ENCODE results near the gene OCA2. TPM values are rescaled to one million over a fixed set of nuclear protein-coding genes. Genes with fewer than 3 reads are reported as not detected.
"Not testable (repeated sequence)": the region's sequence is repeated elsewhere in the genome, so short reads cannot be mapped to it uniquely, and the experiment has no call there.

Gene OCA2
- total RNA-seq, 2 experiments from 2014 or later: not detected

GRCh38 chr15:27961801-27962200 is 137.3 kb downstream of the OCA2 start:
- CTCF ChIA-PET: no interaction called here
- no peak overlapping the region for H3K27ac Mint-ChIP-seq
- ATAC-seq (no peak), DNase-seq (no peak)
- no peaks in the 10 kb centered on the region for H3K27me3 Mint-ChIP-seq
- H3K4me3 Mint-ChIP-seq: no peak overlapping the region
- H3K9me3 Mint-ChIP-seq (ENCODE audit: low read depth): peaks cover 9% of the 10 kb centered on the region
- H3K36me3 Mint-ChIP-seq: no peaks in the 10 kb centered on the region
- no peaks in the 10 kb centered on the region for H3K4me1 Mint-ChIP-seq

- no peak for DNase-seq
- Mint-ChIP-seq H3K4me3 (no peak overlapping the region), H3K27ac (no peak overlapping the region), H3K4me1 (no peaks in the 10 kb centered on the region), H3K27me3 (no peaks in the 10 kb centered on the region), H3K36me3 (no peaks in the 10 kb centered on the region), H3K9me3 (ENCODE audit: low read depth) (peaks cover 5% of the 10 kb centered on the region)
- no peak for ATAC-seq
- CTCF ChIA-PET: no interaction called here
Observed at GRCh38 chr15:27958911-27959578, 140.1 kb downstream of the OCA2 start.

- CTCF ChIA-PET: no interaction called here
- no peaks in the 10 kb centered on the region for H3K36me3 Mint-ChIP-seq
- no peak overlapping the region for H3K27ac Mint-ChIP-seq
- no peaks in the 10 kb centered on the region for H3K4me1 Mint-ChIP-seq
- ATAC-seq (no peak), DNase-seq (no peak)
- no peak overlapping the region for H3K4me3 Mint-ChIP-seq
- no peaks in the 10 kb centered on the region for H3K27me3 Mint-ChIP-seq
- peaks cover 7% of the 10 kb centered on the region for H3K9me3 Mint-ChIP-seq (ENCODE audit: low read depth)
Observed at GRCh38 chr15:27956285-27956684, 142.8 kb downstream of the OCA2 start.

- Mint-ChIP-seq H3K9me3 (ENCODE audit: low read depth) (peaks cover 7% of the 10 kb centered on the region), H3K36me3 (no peaks in the 10 kb centered on the region), H3K4me3 (no peak overlapping the region), H3K27ac (no peak overlapping the region), H3K4me1 (no peaks in the 10 kb centered on the region), H3K27me3 (no peaks in the 10 kb centered on the region)
- ATAC-seq (no peak), DNase-seq (no peak)
- CTCF ChIA-PET: no interaction called here
Observed at GRCh38 chr15:27955087-27955486, 144.0 kb downstream of the OCA2 start.

GRCh38 chr15:27952593-27952992 is 146.5 kb downstream of the OCA2 start:
- H3K4me1 Mint-ChIP-seq, H3K36me3 Mint-ChIP-seq, H3K27me3 Mint-ChIP-seq, H3K4me3 Mint-ChIP-seq, CTCF ChIA-PET, ATAC-seq, H3K27ac Mint-ChIP-seq, DNase-seq: not testable (repeated sequence)
- peaks cover 11% of the 10 kb centered on the region for H3K9me3 Mint-ChIP-seq (ENCODE audit: low read depth)

- Mint-ChIP-seq H3K27me3 (no peaks in the 10 kb centered on the region), H3K27ac (no peak overlapping the region), H3K4me1 (no peaks in the 10 kb centered on the region), H3K36me3 (no peaks in the 10 kb centered on the region), H3K9me3 (ENCODE audit: low read depth) (peaks cover 8% of the 10 kb centered on the region), H3K4me3 (no peak overlapping the region)
- DNase-seq: no peak
- CTCF ChIA-PET: no interaction called here
- no peak for ATAC-seq
Observed at GRCh38 chr15:27951191-27951890, 147.8 kb downstream of the OCA2 start.

GRCh38 chr15:27949089-27949488 is 150.0 kb downstream of the OCA2 start:
- no peak for DNase-seq
- H3K9me3 Mint-ChIP-seq (ENCODE audit: low read depth): peaks cover 9% of the 10 kb centered on the region
- H3K27me3 Mint-ChIP-seq: no peaks in the 10 kb centered on the region
- no peaks in the 10 kb centered on the region for H3K4me1 Mint-ChIP-seq
- H3K36me3 Mint-ChIP-seq: no peaks in the 10 kb centered on the region
- H3K27ac Mint-ChIP-seq: no peak overlapping the region
- no peak overlapping the region for H3K4me3 Mint-ChIP-seq
- CTCF ChIA-PET: no interaction called here
- ATAC-seq: no peak

GRCh38 chr15:27939246-27939645 is 159.9 kb downstream of the OCA2 start:
- DNase-seq (no peak), ATAC-seq (no peak)
- no peaks in the 10 kb centered on the region for H3K36me3 Mint-ChIP-seq
- no peak overlapping the region for H3K4me3 Mint-ChIP-seq
- H3K27me3 Mint-ChIP-seq: no peaks in the 10 kb centered on the region
- no peaks in the 10 kb centered on the region for H3K9me3 Mint-ChIP-seq (ENCODE audit: low read depth)
- no peaks in the 10 kb centered on the region for H3K4me1 Mint-ChIP-seq
- CTCF ChIA-PET: no interaction called here
- H3K27ac Mint-ChIP-seq: no peak overlapping the region

GRCh38 chr15:27937851-27938250 is 161.3 kb downstream of the OCA2 start:
- Mint-ChIP-seq H3K27ac (no peak overlapping the region), H3K36me3 (no peaks in the 10 kb centered on the region), H3K4me1 (no peaks in the 10 kb centered on the region), H3K4me3 (no peak overlapping the region), H3K27me3 (no peaks in the 10 kb centered on the region), H3K9me3 (ENCODE audit: low read depth) (peaks cover 6% of the 10 kb centered on the region)
- ATAC-seq (no peak), DNase-seq (no peak)
- CTCF ChIA-PET: no interaction called here

- H3K27me3 Mint-ChIP-seq: no peaks in the 10 kb centered on the region
- no peaks in the 10 kb centered on the region for H3K4me1 Mint-ChIP-seq
- DNase-seq (no peak), ATAC-seq (no peak)
- CTCF ChIA-PET: no interaction called here
- H3K27ac Mint-ChIP-seq: no peak overlapping the region
- H3K4me3 Mint-ChIP-seq: no peak overlapping the region
- no peaks in the 10 kb centered on the region for H3K36me3 Mint-ChIP-seq
- peaks cover 7% of the 10 kb centered on the region for H3K9me3 Mint-ChIP-seq (ENCODE audit: low read depth)
Observed at GRCh38 chr15:27936164-27936563, 163.0 kb downstream of the OCA2 start.

GRCh38 chr15:27935328-27935727 is 163.8 kb downstream of the OCA2 start:
- H3K9me3 Mint-ChIP-seq (ENCODE audit: low read depth): peaks cover 7% of the 10 kb centered on the region
- H3K36me3 Mint-ChIP-seq: no peaks in the 10 kb centered on the region
- DNase-seq (no peak), ATAC-seq (no peak)
- no peaks in the 10 kb centered on the region for H3K4me1 Mint-ChIP-seq
- H3K27ac Mint-ChIP-seq: no peak overlapping the region
- H3K27me3 Mint-ChIP-seq: no peaks in the 10 kb centered on the region
- CTCF ChIA-PET: no interaction called here
- H3K4me3 Mint-ChIP-seq: no peak overlapping the region

GRCh38 chr15:27934782-27935181 is 164.3 kb downstream of the OCA2 start:
- ATAC-seq (no peak), DNase-seq (no peak)
- Mint-ChIP-seq H3K4me3 (no peak overlapping the region), H3K27ac (no peak overlapping the region), H3K27me3 (no peaks in the 10 kb centered on the region), H3K9me3 (ENCODE audit: low read depth) (peaks cover 7% of the 10 kb centered on the region), H3K36me3 (no peaks in the 10 kb centered on the region), H3K4me1 (no peaks in the 10 kb centered on the region)
- CTCF ChIA-PET: no interaction called here

- Mint-ChIP-seq H3K9me3 (ENCODE audit: low read depth) (peaks cover 7% of the 10 kb centered on the region), H3K4me1 (no peaks in the 10 kb centered on the region), H3K4me3 (no peak overlapping the region), H3K27ac (no peak overlapping the region), H3K27me3 (no peaks in the 10 kb centered on the region), H3K36me3 (no peaks in the 10 kb centered on the region)
- CTCF ChIA-PET: no interaction called here
- no peak for ATAC-seq
- DNase-seq: no peak
Observed at GRCh38 chr15:27933562-27933961, 165.6 kb downstream of the OCA2 start.

GRCh38 chr15:27932600-27932999 is 166.5 kb downstream of the OCA2 start:
- no peaks in the 10 kb centered on the region for H3K36me3 Mint-ChIP-seq
- DNase-seq (no peak), ATAC-seq (no peak)
- CTCF ChIA-PET: no interaction called here
- no peak overlapping the region for H3K4me3 Mint-ChIP-seq
- H3K27ac Mint-ChIP-seq: no peak overlapping the region
- H3K9me3 Mint-ChIP-seq (ENCODE audit: low read depth): peaks cover 7% of the 10 kb centered on the region
- H3K4me1 Mint-ChIP-seq: no peaks in the 10 kb centered on the region
- H3K27me3 Mint-ChIP-seq: no peaks in the 10 kb centered on the region

All from activated CD8-positive, alpha-beta memory T cell treated with anti-CD3 and anti-CD28 coated beads, Interleukin-2, amount 10 ng/mL, durations not matched to agents 7 days and 5 days (primary cell).